ENCODE results near the gene SLC35F1.
A peak's percentile ranks its signal among the peaks of the same experiment; 100 is the strongest.

Gene SLC35F1

DNA sequence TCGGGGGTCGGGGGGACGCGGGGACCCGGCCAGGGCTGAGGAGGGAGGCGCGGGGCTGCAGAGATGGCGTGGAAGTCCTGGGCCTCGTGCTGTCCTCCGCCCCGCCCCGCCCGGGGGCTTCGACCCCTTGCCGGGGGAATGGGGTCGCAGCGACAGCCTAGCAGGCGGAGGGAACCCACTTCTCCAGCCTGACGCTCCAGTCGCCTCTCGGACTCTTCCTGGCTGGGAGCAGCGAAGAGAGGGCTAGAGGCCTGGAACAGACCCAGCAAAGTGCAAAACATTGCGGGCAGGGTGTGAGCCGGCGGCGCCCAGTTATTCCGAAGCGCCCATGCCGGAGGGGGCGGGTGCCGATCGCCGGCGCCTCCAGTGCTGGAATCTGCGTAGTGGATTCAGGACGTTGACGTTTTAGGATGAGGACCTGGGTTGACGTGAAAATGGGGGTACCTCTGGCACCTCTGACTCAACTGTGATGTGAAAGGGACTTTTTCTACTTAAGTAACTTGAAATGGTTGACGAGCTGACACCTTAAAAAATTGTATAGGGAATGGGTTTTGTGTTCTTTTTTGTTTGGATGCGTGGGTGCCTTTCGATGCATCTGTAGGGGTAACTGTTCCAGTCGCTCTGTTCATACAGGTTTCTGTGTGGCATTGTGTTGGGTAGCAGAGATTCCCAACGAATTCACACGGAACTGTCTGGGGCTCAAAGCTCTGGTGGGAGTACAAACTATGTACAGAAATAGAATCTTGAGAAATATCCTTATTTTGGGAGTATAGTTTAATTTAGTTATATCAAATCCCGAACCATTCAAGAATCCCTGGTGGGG is 1.4 kb downstream of the SLC35F1 start (continued):
- TF ChIP-seq ZNF610 (tag by site-specific recombination; IDR thresholded peaks at IDR 0.05; ENCODE audit: borderline replicate concordance) (peak; percentile 46; the same call in 1 of the 2 replicates), ZNF2 (tag by site-specific recombination; IDR thresholded peaks at IDR 0.05) (peak; percentile 86; the same call in 1 of the 2 replicates), ZNF274 (IDR thresholded peaks at IDR 0.05; ENCODE audit: low read length) (no peak), ZNF274 (tag by site-specific recombination; IDR thresholded peaks at IDR 0.05; ENCODE audit: borderline replicate concordance) (no peak), ZNF571 (tag by site-specific recombination; IDR thresholded peaks at IDR 0.05) (no peak), ZFP69B (tag by site-specific recombination; IDR thresholded peaks at IDR 0.05) (no peak), ZNF169 (tag by site-specific recombination; IDR thresholded peaks at IDR 0.05) (no peak), MYNN (tag by site-specific recombination; IDR thresholded peaks at IDR 0.05; ENCODE audit: borderline replicate concordance) (no peak), ZNF121 (tag by site-specific recombination; IDR thresholded peaks at IDR 0.05) (no peak; the same call in 1 of the 2 replicates), SCRT1 (tag by site-specific recombination; IDR thresholded peaks at IDR 0.05; ENCODE audit: borderline replicate concordance) (no peak), ZNF223 (tag by site-specific recombination; IDR thresholded peaks at IDR 0.05) (no peak), ZNF24 (tag by site-specific recombination; IDR thresholded peaks at IDR 0.05) (no peak), ZFP37 (tag by site-specific recombination; IDR thresholded peaks at IDR 0.05) (peak; percentile 67; the same call in 1 of the 2 replicates), ZBTB1 (tag by site-specific recombination; IDR thresholded peaks at IDR 0.05) (no peak)
- TF ChIP-seq, protein P1, sequence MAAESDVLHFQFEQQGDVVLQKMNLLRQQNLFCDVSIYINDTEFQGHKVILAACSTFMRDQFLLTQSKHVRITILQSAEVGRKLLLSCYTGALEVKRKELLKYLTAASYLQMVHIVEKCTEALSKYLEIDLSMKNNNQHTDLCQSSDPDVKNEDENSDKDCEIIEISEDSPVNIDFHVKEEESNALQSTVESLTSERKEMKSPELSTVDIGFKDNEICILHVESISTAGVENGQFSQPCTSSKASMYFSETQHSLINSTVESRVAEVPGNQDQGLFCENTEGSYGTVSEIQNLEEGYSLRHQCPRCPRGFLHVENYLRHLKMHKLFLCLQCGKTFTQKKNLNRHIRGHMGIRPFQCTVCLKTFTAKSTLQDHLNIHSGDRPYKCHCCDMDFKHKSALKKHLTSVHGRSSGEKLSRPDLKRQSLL (tag by site-specific recombination; IDR thresholded peaks at IDR 0.05), result no peak
- TF ChIP-seq, protein P2, sequence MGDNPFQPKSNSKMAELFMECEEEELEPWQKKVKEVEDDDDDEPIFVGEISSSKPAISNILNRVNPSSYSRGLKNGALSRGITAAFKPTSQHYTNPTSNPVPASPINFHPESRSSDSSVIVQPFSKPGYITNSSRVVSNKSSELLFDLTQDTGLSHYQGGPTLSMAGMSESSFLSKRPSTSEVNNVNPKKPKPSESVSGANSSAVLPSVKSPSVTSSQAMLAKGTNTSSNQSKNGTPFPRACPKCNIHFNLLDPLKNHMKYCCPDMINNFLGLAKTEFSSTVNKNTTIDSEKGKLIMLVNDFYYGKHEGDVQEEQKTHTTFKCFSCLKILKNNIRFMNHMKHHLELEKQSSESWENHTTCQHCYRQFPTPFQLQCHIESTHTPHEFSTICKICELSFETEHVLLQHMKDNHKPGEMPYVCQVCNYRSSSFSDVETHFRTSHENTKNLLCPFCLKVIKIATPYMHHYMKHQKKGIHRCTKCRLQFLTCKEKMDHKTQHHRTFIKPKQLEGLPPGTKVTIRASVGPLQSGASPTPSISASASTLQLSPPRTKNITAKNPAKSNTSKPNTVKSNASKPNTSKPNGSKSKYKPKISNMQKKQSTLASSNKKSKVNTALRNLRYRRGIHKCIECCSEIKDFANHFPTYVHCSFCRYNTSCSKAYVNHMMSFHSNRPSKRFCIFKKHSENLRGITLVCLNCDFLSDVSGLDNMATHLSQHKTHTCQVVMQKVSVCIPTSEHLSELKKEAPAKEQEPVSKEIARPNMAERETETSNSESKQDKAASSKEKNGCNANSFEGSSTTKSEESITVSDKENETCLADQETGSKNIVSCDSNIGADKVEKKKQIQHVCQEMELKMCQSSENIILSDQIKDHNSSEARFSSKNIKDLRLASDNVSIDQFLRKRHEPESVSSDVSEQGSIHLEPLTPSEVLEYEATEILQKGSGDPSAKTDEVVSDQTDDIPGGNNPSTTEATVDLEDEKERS (tag by site-specific recombination; IDR thresholded peaks at IDR 0.05), result no peak
- TF ChIP-seq, protein P3, sequence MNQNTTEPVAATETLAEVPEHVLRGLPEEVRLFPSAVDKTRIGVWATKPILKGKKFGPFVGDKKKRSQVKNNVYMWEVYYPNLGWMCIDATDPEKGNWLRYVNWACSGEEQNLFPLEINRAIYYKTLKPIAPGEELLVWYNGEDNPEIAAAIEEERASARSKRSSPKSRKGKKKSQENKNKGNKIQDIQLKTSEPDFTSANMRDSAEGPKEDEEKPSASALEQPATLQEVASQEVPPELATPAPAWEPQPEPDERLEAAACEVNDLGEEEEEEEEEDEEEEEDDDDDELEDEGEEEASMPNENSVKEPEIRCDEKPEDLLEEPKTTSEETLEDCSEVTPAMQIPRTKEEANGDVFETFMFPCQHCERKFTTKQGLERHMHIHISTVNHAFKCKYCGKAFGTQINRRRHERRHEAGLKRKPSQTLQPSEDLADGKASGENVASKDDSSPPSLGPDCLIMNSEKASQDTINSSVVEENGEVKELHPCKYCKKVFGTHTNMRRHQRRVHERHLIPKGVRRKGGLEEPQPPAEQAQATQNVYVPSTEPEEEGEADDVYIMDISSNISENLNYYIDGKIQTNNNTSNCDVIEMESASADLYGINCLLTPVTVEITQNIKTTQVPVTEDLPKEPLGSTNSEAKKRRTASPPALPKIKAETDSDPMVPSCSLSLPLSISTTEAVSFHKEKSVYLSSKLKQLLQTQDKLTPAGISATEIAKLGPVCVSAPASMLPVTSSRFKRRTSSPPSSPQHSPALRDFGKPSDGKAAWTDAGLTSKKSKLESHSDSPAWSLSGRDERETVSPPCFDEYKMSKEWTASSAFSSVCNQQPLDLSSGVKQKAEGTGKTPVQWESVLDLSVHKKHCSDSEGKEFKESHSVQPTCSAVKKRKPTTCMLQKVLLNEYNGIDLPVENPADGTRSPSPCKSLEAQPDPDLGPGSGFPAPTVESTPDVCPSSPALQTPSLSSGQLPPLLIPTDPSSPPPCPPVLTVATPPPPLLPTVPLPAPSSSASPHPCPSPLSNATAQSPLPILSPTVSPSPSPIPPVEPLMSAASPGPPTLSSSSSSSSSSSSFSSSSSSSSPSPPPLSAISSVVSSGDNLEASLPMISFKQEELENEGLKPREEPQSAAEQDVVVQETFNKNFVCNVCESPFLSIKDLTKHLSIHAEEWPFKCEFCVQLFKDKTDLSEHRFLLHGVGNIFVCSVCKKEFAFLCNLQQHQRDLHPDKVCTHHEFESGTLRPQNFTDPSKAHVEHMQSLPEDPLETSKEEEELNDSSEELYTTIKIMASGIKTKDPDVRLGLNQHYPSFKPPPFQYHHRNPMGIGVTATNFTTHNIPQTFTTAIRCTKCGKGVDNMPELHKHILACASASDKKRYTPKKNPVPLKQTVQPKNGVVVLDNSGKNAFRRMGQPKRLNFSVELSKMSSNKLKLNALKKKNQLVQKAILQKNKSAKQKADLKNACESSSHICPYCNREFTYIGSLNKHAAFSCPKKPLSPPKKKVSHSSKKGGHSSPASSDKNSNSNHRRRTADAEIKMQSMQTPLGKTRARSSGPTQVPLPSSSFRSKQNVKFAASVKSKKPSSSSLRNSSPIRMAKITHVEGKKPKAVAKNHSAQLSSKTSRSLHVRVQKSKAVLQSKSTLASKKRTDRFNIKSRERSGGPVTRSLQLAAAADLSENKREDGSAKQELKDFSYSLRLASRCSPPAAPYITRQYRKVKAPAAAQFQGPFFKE (tag by site-specific recombination; IDR thresholded peaks at IDR 0.05; ENCODE audit: borderline replicate concordance), result no peak
- TF ChIP-seq, protein P4, sequence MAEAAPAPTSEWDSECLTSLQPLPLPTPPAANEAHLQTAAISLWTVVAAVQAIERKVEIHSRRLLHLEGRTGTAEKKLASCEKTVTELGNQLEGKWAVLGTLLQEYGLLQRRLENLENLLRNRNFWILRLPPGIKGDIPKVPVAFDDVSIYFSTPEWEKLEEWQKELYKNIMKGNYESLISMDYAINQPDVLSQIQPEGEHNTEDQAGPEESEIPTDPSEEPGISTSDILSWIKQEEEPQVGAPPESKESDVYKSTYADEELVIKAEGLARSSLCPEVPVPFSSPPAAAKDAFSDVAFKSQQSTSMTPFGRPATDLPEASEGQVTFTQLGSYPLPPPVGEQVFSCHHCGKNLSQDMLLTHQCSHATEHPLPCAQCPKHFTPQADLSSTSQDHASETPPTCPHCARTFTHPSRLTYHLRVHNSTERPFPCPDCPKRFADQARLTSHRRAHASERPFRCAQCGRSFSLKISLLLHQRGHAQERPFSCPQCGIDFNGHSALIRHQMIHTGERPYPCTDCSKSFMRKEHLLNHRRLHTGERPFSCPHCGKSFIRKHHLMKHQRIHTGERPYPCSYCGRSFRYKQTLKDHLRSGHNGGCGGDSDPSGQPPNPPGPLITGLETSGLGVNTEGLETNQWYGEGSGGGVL (tag by site-specific recombination; IDR thresholded peaks at IDR 0.05), result no peak
- TF ChIP-seq, protein P5, sequence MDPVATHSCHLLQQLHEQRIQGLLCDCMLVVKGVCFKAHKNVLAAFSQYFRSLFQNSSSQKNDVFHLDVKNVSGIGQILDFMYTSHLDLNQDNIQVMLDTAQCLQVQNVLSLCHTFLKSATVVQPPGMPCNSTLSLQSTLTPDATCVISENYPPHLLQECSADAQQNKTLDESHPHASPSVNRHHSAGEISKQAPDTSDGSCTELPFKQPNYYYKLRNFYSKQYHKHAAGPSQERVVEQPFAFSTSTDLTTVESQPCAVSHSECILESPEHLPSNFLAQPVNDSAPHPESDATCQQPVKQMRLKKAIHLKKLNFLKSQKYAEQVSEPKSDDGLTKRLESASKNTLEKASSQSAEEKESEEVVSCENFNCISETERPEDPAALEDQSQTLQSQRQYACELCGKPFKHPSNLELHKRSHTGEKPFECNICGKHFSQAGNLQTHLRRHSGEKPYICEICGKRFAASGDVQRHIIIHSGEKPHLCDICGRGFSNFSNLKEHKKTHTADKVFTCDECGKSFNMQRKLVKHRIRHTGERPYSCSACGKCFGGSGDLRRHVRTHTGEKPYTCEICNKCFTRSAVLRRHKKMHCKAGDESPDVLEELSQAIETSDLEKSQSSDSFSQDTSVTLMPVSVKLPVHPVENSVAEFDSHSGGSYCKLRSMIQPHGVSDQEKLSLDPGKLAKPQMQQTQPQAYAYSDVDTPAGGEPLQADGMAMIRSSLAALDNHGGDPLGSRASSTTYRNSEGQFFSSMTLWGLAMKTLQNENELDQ (tag by site-specific recombination; IDR thresholded peaks at IDR 0.05; ENCODE audit: low read depth), result no peak
- TF ChIP-seq, protein P6, sequence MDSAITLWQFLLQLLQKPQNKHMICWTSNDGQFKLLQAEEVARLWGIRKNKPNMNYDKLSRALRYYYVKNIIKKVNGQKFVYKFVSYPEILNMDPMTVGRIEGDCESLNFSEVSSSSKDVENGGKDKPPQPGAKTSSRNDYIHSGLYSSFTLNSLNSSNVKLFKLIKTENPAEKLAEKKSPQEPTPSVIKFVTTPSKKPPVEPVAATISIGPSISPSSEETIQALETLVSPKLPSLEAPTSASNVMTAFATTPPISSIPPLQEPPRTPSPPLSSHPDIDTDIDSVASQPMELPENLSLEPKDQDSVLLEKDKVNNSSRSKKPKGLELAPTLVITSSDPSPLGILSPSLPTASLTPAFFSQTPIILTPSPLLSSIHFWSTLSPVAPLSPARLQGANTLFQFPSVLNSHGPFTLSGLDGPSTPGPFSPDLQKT (IDR thresholded peaks at IDR 0.05; ENCODE audit: borderline replicate concordance, low read depth, low read length), result no peak
- TF ChIP-seq, protein P7, sequence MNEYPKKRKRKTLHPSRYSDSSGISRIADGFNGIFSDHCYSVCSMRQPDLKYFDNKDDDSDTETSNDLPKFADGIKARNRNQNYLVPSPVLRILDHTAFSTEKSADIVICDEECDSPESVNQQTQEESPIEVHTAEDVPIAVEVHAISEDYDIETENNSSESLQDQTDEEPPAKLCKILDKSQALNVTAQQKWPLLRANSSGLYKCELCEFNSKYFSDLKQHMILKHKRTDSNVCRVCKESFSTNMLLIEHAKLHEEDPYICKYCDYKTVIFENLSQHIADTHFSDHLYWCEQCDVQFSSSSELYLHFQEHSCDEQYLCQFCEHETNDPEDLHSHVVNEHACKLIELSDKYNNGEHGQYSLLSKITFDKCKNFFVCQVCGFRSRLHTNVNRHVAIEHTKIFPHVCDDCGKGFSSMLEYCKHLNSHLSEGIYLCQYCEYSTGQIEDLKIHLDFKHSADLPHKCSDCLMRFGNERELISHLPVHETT (tag by site-specific recombination; IDR thresholded peaks at IDR 0.05), result no peak
